Neural progenitor cell (in vitro differentiated cells): ENCODE measurements around the gene GBP1. TPM values are rescaled to one million over a fixed set of nuclear protein-coding genes. Genes with fewer than 3 reads are reported as not detected.

Experiments used
- DNase-seq: peaks from one replicate; pipeline ENCODE4 v3.0.0-alpha.2; 2016; ENCODE audit warnings: low spot score
- H2AFZ ChIP-seq: fragments of 200-600 bp; sonication (generic); replicated peaks from 2 replicates; pipeline ENCODE4 v1.6.1; 2016; ENCODE audit warnings: antibody characterized with exemption
- H3F3A ChIP-seq: fragments of 200-600 bp; sonication (generic); 2 replicates; pipeline ENCODE4 v1.6.1; 2016; ENCODE audit warnings: antibody characterized with exemption, low read depth
- H3K27ac ChIP-seq: fragments of 200-600 bp; sonication (generic); 2 replicates; pipeline ENCODE4 v1.5.1; 2016; ENCODE audit warnings: mild to moderate bottlenecking
- H3K27me3 ChIP-seq: fragments of 200-600 bp; sonication (generic); 2 replicates; pipeline ENCODE4 v1.6.1; 2016; ENCODE audit warnings: mild to moderate bottlenecking, moderate library complexity
- H3K36me3 ChIP-seq: fragments of 200-600 bp; sonication (generic); 2 replicates; pipeline ENCODE4 v1.5.1; 2016
- H3K4me1 ChIP-seq: fragments of 200-600 bp; sonication (generic); 2 replicates; pipeline ENCODE4 v1.6.1; 2016; ENCODE audit warnings: mixed run types
- H3K4me2 ChIP-seq: fragments of 200-600 bp; sonication (generic); 2 replicates; pipeline ENCODE4 v1.6.1; 2016
- H3K4me3 ChIP-seq: fragments of 200-600 bp; sonication (generic); 2 replicates; pipeline ENCODE4 v1.5.1; 2016
- H3K79me2 ChIP-seq: fragments of 200-600 bp; sonication (generic); 2 replicates; pipeline ENCODE4 v1.6.1; 2016; ENCODE audit warnings: low read depth
- H3K9ac ChIP-seq: fragments of 200-600 bp; sonication (generic); 2 replicates; pipeline ENCODE4 v1.6.1; 2016
- H3K9me3 ChIP-seq: fragments of 200-600 bp; sonication (generic); 2 replicates; pipeline ENCODE4 v1.5.1; 2016; ENCODE audit warnings: low read depth
- H4K20me1 ChIP-seq: fragments of 200-600 bp; sonication (generic); 2 replicates; pipeline ENCODE4 v1.6.1; 2016; ENCODE audit warnings: low read depth
- H3K27ac Mint-ChIP-seq: 3 replicates; pipeline ENCODE4 v1.8.0; 2021; ENCODE audit warnings: mixed read lengths
- H3K27me3 Mint-ChIP-seq: 2 replicates; pipeline ENCODE4 v1.8.0; 2022; ENCODE audit warnings: low read depth, mild to moderate bottlenecking, inconsistent platforms, moderate library complexity, mixed read lengths; ENCODE audit not compliant: insufficient read depth
- H3K36me3 Mint-ChIP-seq: 3 replicates; pipeline ENCODE4 v1.8.0; 2021; ENCODE audit warnings: mixed read lengths
- H3K4me1 Mint-ChIP-seq: 3 replicates; pipeline ENCODE4 v1.8.0; 2021; ENCODE audit warnings: mixed read lengths
- H3K4me3 Mint-ChIP-seq: 3 replicates; pipeline ENCODE4 v1.8.0; 2021; ENCODE audit warnings: mild to moderate bottlenecking, moderate library complexity, mixed read lengths
- H3K9me3 Mint-ChIP-seq: 3 replicates; pipeline ENCODE4 v1.8.0; 2020; ENCODE audit warnings: mixed read lengths
- EZH2 ChIP-seq: fragments of 200-600 bp; sonication (generic); IDR thresholded peaks from 2 replicates; pipeline ENCODE4 v1.6.1; 2017; ENCODE audit warnings: antibody characterized with exemption, mild to moderate bottlenecking, moderate library complexity
- EZH2phosphoT487 ChIP-seq: fragments of 200-600 bp; sonication (generic); IDR thresholded peaks from 2 replicates; pipeline ENCODE4 v1.6.1; 2017; ENCODE audit warnings: antibody characterized with exemption
- total RNA-seq: library from RNA; depleted of rRNA; stranded (reverse); fragments of >200 nt; gene quantifications from 2 replicates; pipeline ENCODE4 v1.2.3, GENCODE V29; 2015; ENCODE audit warnings: low replicate concordance
- TF ChIP-seq, protein P1 (sequence below): fragments of 200-600 bp; sonication (generic); IDR thresholded peaks from 2 replicates; pipeline ENCODE4 v1.5.1; 2017; ENCODE audit warnings: antibody characterized with exemption, mild to moderate bottlenecking

The GBP1 gene
- total RNA-seq, 1 donor from 2014 or later: not detected

DNA sequence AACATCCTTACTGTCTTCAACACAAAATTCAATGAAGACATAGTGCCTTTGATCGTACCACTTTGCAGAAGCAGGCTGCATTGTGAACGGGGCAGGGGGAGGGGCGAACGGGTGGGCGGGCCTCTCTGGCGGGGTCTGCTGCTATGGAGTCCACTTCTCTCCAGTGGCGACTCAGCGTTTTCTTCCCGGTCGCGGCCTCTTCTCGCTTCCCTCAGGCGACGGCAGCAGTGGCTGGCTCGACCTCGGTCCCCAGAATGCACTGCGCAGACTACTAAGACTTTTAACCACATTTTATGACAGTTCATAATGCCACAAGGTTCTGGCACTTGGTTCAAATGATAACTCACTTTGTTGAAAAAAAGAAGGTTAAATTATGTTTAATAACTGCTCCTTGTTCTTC lies 39.7 kb upstream of the GBP1 start:
- no peaks in the 10 kb centered on the region for H3K36me3 ChIP-seq
- no peak overlapping the region for H3K9ac ChIP-seq
- no peaks in the 10 kb centered on the region for H3K4me1 Mint-ChIP-seq
- no peaks in the 10 kb centered on the region for H3K79me2 ChIP-seq
- H3K9me3 ChIP-seq: no peaks in the 10 kb centered on the region
- H3K9me3 Mint-ChIP-seq: no peaks in the 10 kb centered on the region
- no peaks in the 10 kb centered on the region for H3K36me3 Mint-ChIP-seq
- no peak overlapping the region for H2AFZ ChIP-seq
- H3K4me3 Mint-ChIP-seq: no peak overlapping the region
- no peak overlapping the region for H3K4me3 ChIP-seq
- no peaks in the 10 kb centered on the region for H3K27me3 ChIP-seq
- H3K4me2 ChIP-seq: no peak overlapping the region
- no peak overlapping the region for H3K27ac Mint-ChIP-seq
- no peak overlapping the region for H3K27ac ChIP-seq
- H3K4me1 ChIP-seq: peaks cover 7% of the 10 kb centered on the region
- H4K20me1 ChIP-seq: no peaks in the 10 kb centered on the region
- H3F3A ChIP-seq: no peaks in the 10 kb centered on the region
- no peak for DNase-seq
- TF ChIP-seq EZH2: no peak
- no peak for TF ChIP-seq EZH2phosphoT487
- TF ChIP-seq, protein P1, sequence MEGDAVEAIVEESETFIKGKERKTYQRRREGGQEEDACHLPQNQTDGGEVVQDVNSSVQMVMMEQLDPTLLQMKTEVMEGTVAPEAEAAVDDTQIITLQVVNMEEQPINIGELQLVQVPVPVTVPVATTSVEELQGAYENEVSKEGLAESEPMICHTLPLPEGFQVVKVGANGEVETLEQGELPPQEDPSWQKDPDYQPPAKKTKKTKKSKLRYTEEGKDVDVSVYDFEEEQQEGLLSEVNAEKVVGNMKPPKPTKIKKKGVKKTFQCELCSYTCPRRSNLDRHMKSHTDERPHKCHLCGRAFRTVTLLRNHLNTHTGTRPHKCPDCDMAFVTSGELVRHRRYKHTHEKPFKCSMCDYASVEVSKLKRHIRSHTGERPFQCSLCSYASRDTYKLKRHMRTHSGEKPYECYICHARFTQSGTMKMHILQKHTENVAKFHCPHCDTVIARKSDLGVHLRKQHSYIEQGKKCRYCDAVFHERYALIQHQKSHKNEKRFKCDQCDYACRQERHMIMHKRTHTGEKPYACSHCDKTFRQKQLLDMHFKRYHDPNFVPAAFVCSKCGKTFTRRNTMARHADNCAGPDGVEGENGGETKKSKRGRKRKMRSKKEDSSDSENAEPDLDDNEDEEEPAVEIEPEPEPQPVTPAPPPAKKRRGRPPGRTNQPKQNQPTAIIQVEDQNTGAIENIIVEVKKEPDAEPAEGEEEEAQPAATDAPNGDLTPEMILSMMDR: no peak
- H3K27me3 Mint-ChIP-seq: no peaks in the 10 kb centered on the region

DNA sequence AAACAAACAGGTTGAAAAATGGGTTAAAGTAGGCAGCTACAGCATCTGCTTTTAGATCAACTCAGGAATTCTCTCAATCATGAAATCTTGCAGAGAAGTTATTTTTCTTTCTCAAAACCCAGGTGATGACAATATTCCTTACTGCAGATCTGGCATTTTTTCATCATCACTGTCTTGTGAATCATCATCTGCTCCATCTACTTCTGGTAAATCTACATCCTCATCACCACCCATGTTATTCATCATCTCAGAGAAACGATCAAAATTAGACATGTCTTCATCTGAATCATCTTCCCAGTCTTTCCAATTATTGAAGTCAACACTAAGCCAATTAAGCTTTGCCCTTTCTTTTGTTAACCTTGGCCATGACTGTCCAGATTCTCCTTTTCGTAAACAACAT lies 39.1 kb upstream of the GBP1 start:
- no peaks in the 10 kb centered on the region for H3K4me1 Mint-ChIP-seq
- no peaks in the 10 kb centered on the region for H3F3A ChIP-seq
- H3K9me3 Mint-ChIP-seq: no peaks in the 10 kb centered on the region
- H4K20me1 ChIP-seq: no peaks in the 10 kb centered on the region
- peaks cover 7% of the 10 kb centered on the region for H3K4me1 ChIP-seq
- H3K36me3 ChIP-seq: no peaks in the 10 kb centered on the region
- H3K27ac ChIP-seq: no peak overlapping the region
- no peak overlapping the region for H3K9ac ChIP-seq
- no peaks in the 10 kb centered on the region for H3K27me3 ChIP-seq
- TF ChIP-seq EZH2 (no peak), EZH2phosphoT487 (no peak)
- TF ChIP-seq, protein P1: no peak
- no peaks in the 10 kb centered on the region for H3K36me3 Mint-ChIP-seq
- DNase-seq: no peak
- H2AFZ ChIP-seq: no peak overlapping the region
- no peak overlapping the region for H3K4me2 ChIP-seq
- no peak overlapping the region for H3K4me3 Mint-ChIP-seq
- no peaks in the 10 kb centered on the region for H3K79me2 ChIP-seq
- no peaks in the 10 kb centered on the region for H3K9me3 ChIP-seq
- no peaks in the 10 kb centered on the region for H3K27me3 Mint-ChIP-seq
- H3K27ac Mint-ChIP-seq: no peak overlapping the region
- H3K4me3 ChIP-seq: no peak overlapping the region

DNA sequence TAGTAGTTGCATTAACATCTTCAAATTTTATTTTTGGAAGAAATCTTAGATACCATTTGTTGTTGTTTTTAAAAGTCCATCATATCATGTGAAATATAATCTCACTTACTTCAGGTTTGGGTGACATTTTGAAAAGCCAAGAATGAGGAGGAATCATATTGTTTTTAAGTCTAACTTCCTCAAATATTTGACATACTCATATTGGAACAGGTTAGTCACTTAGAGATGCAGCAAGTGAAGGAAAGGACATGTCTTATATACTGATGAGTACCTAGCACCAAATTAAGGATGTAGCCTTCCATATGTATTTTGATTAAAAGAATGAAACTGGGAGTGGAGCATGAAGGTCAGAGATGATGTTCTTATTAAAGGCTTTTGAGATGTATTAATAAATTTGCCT lies 37.0 kb upstream of the GBP1 start:
- no peak overlapping the region for H3K9ac ChIP-seq

More for the DNA sequence above, 37.0 kb upstream of the GBP1 start:
- Mint-ChIP-seq H3K9me3 (no peaks in the 10 kb centered on the region), H3K27me3 (no peaks in the 10 kb centered on the region), H3K4me1 (no peaks in the 10 kb centered on the region), H3K4me3 (no peak overlapping the region), H3K36me3 (no peaks in the 10 kb centered on the region), H3K27ac (no peak overlapping the region)
- H2AFZ ChIP-seq: no peak overlapping the region
- H3K27ac ChIP-seq: no peak overlapping the region
- no peaks in the 10 kb centered on the region for H3K36me3 ChIP-seq
- no peaks in the 10 kb centered on the region for H3K79me2 ChIP-seq
- H3K27me3 ChIP-seq: no peaks in the 10 kb centered on the region
- H3K9me3 ChIP-seq: no peaks in the 10 kb centered on the region
- H4K20me1 ChIP-seq: no peaks in the 10 kb centered on the region
- no peak overlapping the region for H3K4me2 ChIP-seq
- H3K4me1 ChIP-seq: peaks cover 7% of the 10 kb centered on the region
- no peak for DNase-seq
- H3F3A ChIP-seq: no peaks in the 10 kb centered on the region
- TF ChIP-seq EZH2 (no peak), EZH2phosphoT487 (no peak)
- TF ChIP-seq, protein P1: no peak
- H3K4me3 ChIP-seq: no peak overlapping the region
